Measurements from ENCODE around the gene CHFR. TPM values are rescaled to one million over a fixed set of nuclear protein-coding genes. Genes with fewer than 3 reads are reported as not detected.

CHFR gene
- total RNA-seq, 2 donors from 2014 or later = 13.6 to 13.8 TPM

- H3K9me3 ChIP-seq = no peaks in the 10 kb centered on the region
- peaks cover 92% of the 10 kb centered on the region for H3K36me3 ChIP-seq
- no peak for TF ChIP-seq CTCF (IDR thresholded peaks at IDR 0.05)
- H3K27ac ChIP-seq = no peak overlapping the region
- no peak for DNase-seq (ENCODE audit: low spot score)
- H3K4me1 ChIP-seq = no peaks in the 10 kb centered on the region
- no peaks in the 10 kb centered on the region for H3K27me3 ChIP-seq
- H3K4me3 ChIP-seq = no peak overlapping the region
Measured at GRCh38 chr12:132786192-132786591, 101.2 kb downstream of the CHFR start.

GRCh38 chr12:132784580-132784979 lies 102.8 kb downstream of the CHFR start:
- no peak overlapping the region for H3K4me3 ChIP-seq
- H3K9me3 ChIP-seq = no peaks in the 10 kb centered on the region
- H3K27ac ChIP-seq = no peak overlapping the region
- no peak for TF ChIP-seq CTCF (IDR thresholded peaks at IDR 0.05)
- peaks cover 91% of the 10 kb centered on the region for H3K36me3 ChIP-seq
- H3K27me3 ChIP-seq = no peaks in the 10 kb centered on the region
- no peak for DNase-seq (ENCODE audit: low spot score)
- H3K4me1 ChIP-seq = no peaks in the 10 kb centered on the region

GRCh38 chr12:132783917-132784531 lies 103.4 kb downstream of the CHFR start:
- H3K36me3 ChIP-seq = peaks cover 90% of the 10 kb centered on the region
- no peak overlapping the region for H3K27ac ChIP-seq
- no peak for TF ChIP-seq CTCF (IDR thresholded peaks at IDR 0.05)
- no peaks in the 10 kb centered on the region for H3K27me3 ChIP-seq
- H3K4me3 ChIP-seq = no peak overlapping the region
- no peaks in the 10 kb centered on the region for H3K4me1 ChIP-seq
- no peak for DNase-seq (ENCODE audit: low spot score)
- no peaks in the 10 kb centered on the region for H3K9me3 ChIP-seq

Other genes with a start within 250 kb of the CHFR start
- 10 to 100 TPM; 10.2 to 13.9 TPM for gene POLE, start 200.3 kb downstream of the CHFR start, total RNA-seq
- 10 to 100 TPM; 43.0 to 65.7 TPM for gene PXMP2, start 200.0 kb downstream of the CHFR start, total RNA-seq
- gene PGAM5, start 176.8 kb downstream of the CHFR start, total RNA-seq = 10 to 100 TPM; 12.8 to 20.0 TPM
- 10 to 100 TPM; 23.8 to 24.2 TPM for gene ANKLE2, start 125.8 kb downstream of the CHFR start, total RNA-seq
- 10 to 100 TPM; 32.2 to 49.8 TPM for gene GOLGA3, start 58.7 kb downstream of the CHFR start, total RNA-seq
- 10 to 100 TPM in 1 of 2 donors, 1 to 10 TPM in 1; 3.3 to 11.7 TPM for gene ZNF605, start 68.7 kb upstream of the CHFR start, total RNA-seq
- 1 to 10 TPM; 2.2 to 6.6 TPM for gene ZNF26, start 98.8 kb upstream of the CHFR start, total RNA-seq
- 10 to 100 TPM in 1 of 2 donors, 1 to 10 TPM in 1; 8.5 to 10.1 TPM for gene ZNF84, start 149.9 kb upstream of the CHFR start, total RNA-seq
- gene ZNF140, start 193.3 kb upstream of the CHFR start, total RNA-seq = 1 to 10 TPM; 6.1 TPM
- 1 to 10 TPM in 1 of 2 donors, under 1 TPM in 1; 0.82 to 1.1 TPM for gene ZNF891, start 242.7 kb upstream of the CHFR start, total RNA-seq
- gene ZNF10, start 243.0 kb upstream of the CHFR start, total RNA-seq = 1 to 10 TPM; 6.8 to 9.8 TPM

Data from right atrium auricular region (tissue), 2 donors.